ENCODE data around the gene EXOC6B. TPM values are rescaled to one million over a fixed set of nuclear protein-coding genes. Genes with fewer than 3 reads are reported as not detected.

Gene EXOC6B
- total RNA-seq, 1 donor from 2014 or later: 35.2 TPM

- no peak for TF ChIP-seq CTCF (IDR thresholded peaks at IDR 0.05)
- H3K9me3 ChIP-seq: no peaks in the 10 kb centered on the region
- no peaks in the 10 kb centered on the region for H3K36me3 ChIP-seq
- no peaks in the 10 kb centered on the region for H3K4me1 ChIP-seq
- H3K27me3 ChIP-seq: no peaks in the 10 kb centered on the region
- intact Hi-C loops (cut with DNase I): no loop called here
- no peak overlapping the region for H3K27ac ChIP-seq
- DNase-seq (no peak), ATAC-seq (no peak)
- H3K4me3 ChIP-seq: no peak overlapping the region
Measured at GRCh38 chr2:72330652-72331051, 495.2 kb downstream of the EXOC6B start.

GRCh38 chr2:72326759-72327158 is 499.1 kb downstream of the EXOC6B start:
- intact Hi-C loops (cut with DNase I): no loop called here
- Histone ChIP-seq H3K27ac (no peak overlapping the region), H3K9me3 (no peaks in the 10 kb centered on the region), H3K36me3 (no peaks in the 10 kb centered on the region), H3K4me3 (no peak overlapping the region), H3K27me3 (no peaks in the 10 kb centered on the region), H3K4me1 (no peaks in the 10 kb centered on the region)
- DNase-seq (no peak), ATAC-seq (no peak)
- no peak for TF ChIP-seq CTCF (IDR thresholded peaks at IDR 0.05)

- no peak overlapping the region for H3K4me3 ChIP-seq
- H3K4me1 ChIP-seq: no peaks in the 10 kb centered on the region
- H3K27ac ChIP-seq: no peak overlapping the region
- no peaks in the 10 kb centered on the region for H3K27me3 ChIP-seq
- peak; percentile 47 for TF ChIP-seq CTCF (IDR thresholded peaks at IDR 0.05)
- intact Hi-C loops (cut with DNase I): no loop called here
- no peaks in the 10 kb centered on the region for H3K36me3 ChIP-seq
- no peak for DNase-seq
- no peaks in the 10 kb centered on the region for H3K9me3 ChIP-seq
- peak; percentile 59 for ATAC-seq
Measured at GRCh38 chr2:72325592-72326422, 500.0 kb downstream of the EXOC6B start.

GRCh38 chr2:72316774-72317173 is 509.1 kb downstream of the EXOC6B start:
- Histone ChIP-seq H3K27me3 (no peaks in the 10 kb centered on the region), H3K27ac (no peak overlapping the region), H3K36me3 (no peaks in the 10 kb centered on the region), H3K4me3 (no peak overlapping the region), H3K9me3 (no peaks in the 10 kb centered on the region), H3K4me1 (no peaks in the 10 kb centered on the region)
- no peak for TF ChIP-seq CTCF (IDR thresholded peaks at IDR 0.05)
- ATAC-seq (no peak), DNase-seq (no peak)
- intact Hi-C loops (cut with DNase I): no loop called here

GRCh38 chr2:72300147-72300684 is 525.6 kb downstream of the EXOC6B start:
- H3K27ac ChIP-seq: no peak overlapping the region
- DNase-seq (no peak), ATAC-seq (no peak)
- no peaks in the 10 kb centered on the region for H3K4me1 ChIP-seq
- TF ChIP-seq CTCF (IDR thresholded peaks at IDR 0.05): no peak
- H3K36me3 ChIP-seq: no peaks in the 10 kb centered on the region
- no peaks in the 10 kb centered on the region for H3K9me3 ChIP-seq
- no peaks in the 10 kb centered on the region for H3K27me3 ChIP-seq
- no peak overlapping the region for H3K4me3 ChIP-seq
- intact Hi-C loops (cut with DNase I): no loop called here

Measured in upper lobe of right lung (tissue), 1 donor.